ENCODE measurements around the gene IMPACT. TPM values are rescaled to one million over a fixed set of nuclear protein-coding genes. Genes with fewer than 3 reads are reported as not detected.
A peak's percentile ranks its signal among the peaks of the same experiment; 100 is the strongest.

Gene IMPACT
- total and polyA plus RNA-seq, 11 donors: 7.9 to 37.6 (median 19.9) TPM

GRCh38 chr18:24417480-24417879, 9.0 kb upstream of the IMPACT start:
- H3K27ac ChIP-seq: no peak overlapping the region
- H3K9me3 ChIP-seq: no peaks in the 10 kb centered on the region
- no peaks in the 10 kb centered on the region for H3K4me1 ChIP-seq
- no peaks in the 10 kb centered on the region for H3K36me3 ChIP-seq
- DNase-seq: no peak
- 20 to 33% (median 25%) methylated on average over 3 of the region's 3 CpGs for WGBS, 4 donors
- no peak for ATAC-seq
- no peak overlapping the region for H3K4me3 ChIP-seq
- peaks cover 0 to 46% (median 8%) of the 10 kb centered on the region in 9 donors for H3K27me3 ChIP-seq
- no peak for TF ChIP-seq POLR2A (IDR thresholded peaks at IDR 0.05)
- intact Hi-C loops (cut with DNase I): loop anchor here in 2 of 10 donors (10.0 kb wide), 2 partner anchors 53 to 57 kb away; no protein-coding TSS in a partner anchor

GRCh38 chr18:24420551-24420950, 5.9 kb upstream of the IMPACT start:
- ATAC-seq: no peak
- peaks cover 0 to 74% (median 12%) of the 10 kb centered on the region in 9 donors for H3K27me3 ChIP-seq
- intact Hi-C loops (cut with DNase I): loop anchor here in 2 of 10 donors (10.0 kb wide), 2 partner anchors 146 to 236 kb away; no protein-coding TSS in a partner anchor
- no peaks in the 10 kb centered on the region for H3K9me3 ChIP-seq
- no peak for TF ChIP-seq CTCF (IDR thresholded peaks at IDR 0.05)
- TF ChIP-seq POLR2A (IDR thresholded peaks at IDR 0.05): no peak
- no peak overlapping the region for H3K27ac ChIP-seq
- DNase-seq: no peak
- WGBS, 4 donors: 88 to 96% (median 91%) methylated on average over 4 of the region's 4 CpGs
- H3K4me3 ChIP-seq: no peak overlapping the region
- H3K4me1 ChIP-seq: no peaks in the 10 kb centered on the region
- H3K36me3 ChIP-seq: no peaks in the 10 kb centered on the region

- DNase-seq: no peak
- Histone ChIP-seq H3K27me3 (peaks cover 0 to 74% (median 12%) of the 10 kb centered on the region in 9 donors), H3K4me3 (no peak overlapping the region), H3K36me3 (no peaks in the 10 kb centered on the region), H3K9me3 (no peaks in the 10 kb centered on the region), H3K27ac (no peak overlapping the region), H3K4me1 (peaks cover 0 to 4% (median 0%) of the 10 kb centered on the region in 12 donors)
- ATAC-seq: no peak
- WGBS, 4 donors: 61 to 85% (median 78%) methylated on average over 1 of the region's 1 CpG
- intact Hi-C loops (cut with DNase I): loop anchor here in 2 of 10 donors (10.0 kb wide), 2 partner anchors 147 to 237 kb away; no protein-coding TSS in a partner anchor
- TF ChIP-seq CTCF (IDR thresholded peaks at IDR 0.05) (no peak), POLR2A (IDR thresholded peaks at IDR 0.05) (no peak)
These were observed 4.6 kb upstream of the IMPACT start for GRCh38 chr18:24421831-24422230.

- DNase-seq: no peak
- H3K27me3 ChIP-seq: peaks cover 0 to 34% (median 0%) of the 10 kb centered on the region in 9 donors
- peaks cover 0 to 22% (median 6%) of the 10 kb centered on the region in 9 donors for H3K36me3 ChIP-seq
- peaks cover 0 to 18% (median 9%) of the 10 kb centered on the region in 12 donors for H3K4me1 ChIP-seq
- peak overlapping the region; percentile 56 to 96 (median 85) for H3K4me3 ChIP-seq
- WGBS, 4 donors: 29 to 37% (median 33%) methylated on average over 11 of the region's 11 CpGs
- intact Hi-C loops (cut with DNase I): loop anchor here in 3 of 10 donors (2.0 to 10.0 kb wide), 4 partner anchors 29 to 241 kb away; partner anchors contain the start of gene OSBPL1A (in 2 of the 3)
- H3K9me3 ChIP-seq: no peaks in the 10 kb centered on the region
- ATAC-seq: no peak
- no peak for TF ChIP-seq POLR2A (IDR thresholded peaks at IDR 0.05)
- no peak for TF ChIP-seq CTCF (IDR thresholded peaks at IDR 0.05)
- H3K27ac ChIP-seq: peak overlapping the region in 11 of 12 donors; percentile 73 to 92 (median 83)
These were observed 435 bp upstream of the IMPACT start for GRCh38 chr18:24426073-24426397.

Data from heart left ventricle (tissue), 16 donors.